Stimulated activated naive CD4-positive, alpha-beta T cell treated with Interleukin-2 at 50 U/mL for 16 hours (primary cell): ENCODE data around the gene SDCCAG8.
"Not testable (repeated sequence)": the region's sequence is repeated elsewhere in the genome, so short reads cannot be mapped to it uniquely, and the experiment has no call there.

Experiments
- DNase-seq: peaks from one replicate; lab custom pipeline; 2025; lab: John Stamatoyannopoulos, UW

The SDCCAG8 gene

DNA sequence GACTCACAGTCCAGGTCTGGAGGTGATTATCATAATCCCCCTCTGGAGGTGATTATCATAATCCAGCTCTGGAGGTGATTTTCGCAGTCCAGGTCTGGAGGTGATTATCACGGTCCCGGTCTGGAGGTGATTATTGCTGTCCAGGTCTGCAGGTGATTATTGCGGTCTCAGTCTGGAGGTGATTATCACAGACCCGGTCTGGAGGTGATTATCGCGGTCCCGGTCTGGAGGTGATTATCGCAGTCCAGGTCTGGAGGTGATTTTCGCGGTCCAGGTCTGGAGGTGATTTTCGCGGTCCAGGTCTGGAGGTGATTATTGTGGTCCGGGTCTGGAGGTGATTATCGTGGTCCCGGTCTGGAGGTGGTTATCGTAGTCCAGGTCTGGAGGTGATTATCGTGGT, 76.6 kb downstream of the SDCCAG8 start:
- no peak for DNase-seq

DNA sequence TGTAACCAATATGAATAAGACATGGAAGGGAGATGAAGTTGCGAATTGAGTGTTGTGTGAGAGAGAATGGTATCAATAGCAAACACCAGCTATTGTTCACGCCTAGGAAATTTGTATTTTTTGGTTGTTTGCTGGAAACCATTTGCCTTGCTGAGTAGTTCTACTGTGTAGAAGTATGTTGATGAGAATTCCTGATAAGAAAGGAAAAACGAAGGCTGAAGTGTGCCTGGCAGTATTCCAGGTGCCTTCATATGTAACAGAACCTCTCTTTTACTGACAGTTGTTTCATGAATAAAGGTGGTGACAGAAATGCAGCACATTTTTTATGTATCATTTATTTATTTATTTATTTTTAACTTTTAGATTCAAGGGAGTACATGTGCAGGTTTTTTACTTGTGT, 79.5 kb downstream of the SDCCAG8 start:
- no peak for DNase-seq

DNA sequence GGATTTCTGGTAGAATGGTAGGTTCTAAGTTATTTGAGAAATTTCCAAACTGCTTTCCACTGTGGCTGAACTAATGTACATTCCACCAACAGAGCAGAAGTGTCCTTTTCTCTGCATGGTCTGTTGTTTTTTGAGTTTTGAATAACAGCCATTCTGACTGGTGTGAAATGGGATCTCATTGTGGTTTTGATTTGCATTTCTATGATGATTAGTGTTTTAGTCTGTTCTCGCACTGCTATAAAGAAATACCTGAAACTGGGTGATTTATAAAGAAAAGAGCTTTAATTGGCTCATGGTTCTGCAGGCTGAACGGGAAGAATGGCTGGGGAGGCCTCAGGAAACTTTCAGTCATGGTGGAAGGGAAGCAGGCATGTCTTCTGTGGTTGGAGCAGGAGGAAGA, 80.3 kb downstream of the SDCCAG8 start:
- DNase-seq: no peak

DNA sequence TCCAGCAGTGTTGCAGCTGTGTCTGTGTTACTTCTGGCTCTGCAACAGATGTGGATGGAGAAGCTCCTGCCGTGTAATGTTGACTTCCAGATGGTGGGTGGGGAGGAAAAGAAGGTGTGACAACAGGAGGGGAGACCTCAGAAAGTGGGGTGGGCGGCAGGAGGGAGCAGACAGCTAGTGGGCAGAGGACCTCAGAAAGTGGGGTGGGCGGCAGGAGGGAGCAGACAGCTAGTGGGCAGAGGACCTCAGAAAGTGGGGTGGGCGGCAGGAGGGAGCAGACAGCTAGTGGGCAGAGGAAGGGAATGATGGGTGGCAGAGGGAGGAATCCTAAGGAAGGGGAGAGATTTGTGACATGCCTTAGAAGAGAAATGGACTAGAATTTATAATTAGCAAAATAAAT, 83.0 kb downstream of the SDCCAG8 start:
- not testable (repeated sequence) for DNase-seq

DNA sequence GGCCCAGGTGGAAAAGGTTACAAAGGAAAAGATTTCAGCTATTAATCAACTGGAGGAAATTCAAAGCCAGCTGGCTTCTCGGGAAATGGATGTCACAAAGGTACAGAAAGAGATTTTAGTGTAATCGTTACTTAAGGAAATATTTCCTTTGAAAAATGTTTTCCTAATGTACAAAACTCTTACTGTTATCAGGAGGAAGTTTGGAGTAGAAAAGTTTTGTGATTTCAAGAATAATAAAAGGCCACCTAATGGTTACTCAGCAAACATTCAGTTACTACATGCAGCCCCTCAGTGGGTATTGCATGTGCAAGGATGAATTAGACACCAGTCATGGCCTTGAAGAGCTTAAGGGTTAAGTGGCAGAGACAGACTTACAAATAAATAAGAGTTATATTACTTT, 85.2 kb downstream of the SDCCAG8 start:
- no peak for DNase-seq

DNA sequence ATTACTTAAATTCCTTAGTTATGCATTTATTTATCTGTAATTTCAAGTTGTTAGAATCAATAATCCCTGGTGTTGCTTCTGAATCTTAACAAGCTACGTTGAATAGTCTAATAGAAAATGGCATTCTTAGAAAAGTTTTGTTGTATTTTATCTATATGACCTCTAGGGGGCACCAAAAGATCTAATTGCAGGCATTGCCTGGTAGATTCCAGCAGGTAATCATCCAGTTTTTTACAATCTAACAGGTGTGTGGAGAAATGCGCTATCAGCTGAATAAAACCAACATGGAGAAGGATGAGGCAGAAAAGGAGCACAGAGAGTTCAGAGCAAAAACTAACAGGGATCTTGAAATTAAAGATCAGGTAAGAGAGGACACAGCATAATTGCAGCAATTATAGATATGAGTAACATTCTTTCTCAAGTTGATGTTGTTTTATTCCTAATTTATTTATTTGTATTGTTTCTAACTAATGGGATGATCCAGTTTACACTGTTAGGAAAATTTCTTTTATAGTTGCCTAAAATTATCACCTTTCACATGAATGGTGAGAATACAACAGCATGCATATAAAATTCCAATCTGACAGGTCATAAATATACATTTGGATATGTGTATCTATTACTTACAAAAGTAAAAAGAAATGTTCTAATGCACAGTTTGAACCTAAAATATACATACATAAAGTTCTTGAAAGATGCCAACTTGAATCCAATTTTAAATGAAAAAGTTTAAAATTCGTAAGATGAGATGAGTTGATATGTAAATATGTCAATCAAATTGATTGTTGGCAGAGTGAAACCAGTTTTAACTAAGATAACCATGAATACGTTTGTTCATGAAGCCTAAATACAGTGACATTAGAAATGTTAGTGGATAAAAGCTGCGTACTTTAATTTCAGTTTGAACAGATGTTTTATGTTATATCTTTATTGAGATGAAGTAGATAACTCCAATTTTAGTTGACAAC, 88.4 kb downstream of the SDCCAG8 start:
- no peak for DNase-seq

DNA sequence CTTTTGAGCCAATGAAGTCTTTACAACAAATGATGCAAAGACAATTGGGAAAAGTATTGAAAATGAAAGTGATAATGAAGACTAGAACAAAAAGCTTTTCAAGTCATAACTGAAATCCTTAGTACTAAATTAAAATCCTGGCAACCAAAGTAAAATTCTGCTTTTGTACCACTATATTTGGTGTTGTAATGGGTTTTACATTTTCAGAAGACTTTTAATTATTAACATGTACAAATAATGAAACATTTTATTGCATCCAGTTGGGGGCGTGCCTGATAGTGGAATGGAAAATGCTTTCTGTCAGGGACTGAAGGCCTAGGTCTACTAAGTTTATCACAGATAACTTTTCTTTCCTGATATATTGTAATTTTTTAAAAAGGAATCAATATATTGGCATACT, 89.4 kb downstream of the SDCCAG8 start:
- no peak for DNase-seq

DNA sequence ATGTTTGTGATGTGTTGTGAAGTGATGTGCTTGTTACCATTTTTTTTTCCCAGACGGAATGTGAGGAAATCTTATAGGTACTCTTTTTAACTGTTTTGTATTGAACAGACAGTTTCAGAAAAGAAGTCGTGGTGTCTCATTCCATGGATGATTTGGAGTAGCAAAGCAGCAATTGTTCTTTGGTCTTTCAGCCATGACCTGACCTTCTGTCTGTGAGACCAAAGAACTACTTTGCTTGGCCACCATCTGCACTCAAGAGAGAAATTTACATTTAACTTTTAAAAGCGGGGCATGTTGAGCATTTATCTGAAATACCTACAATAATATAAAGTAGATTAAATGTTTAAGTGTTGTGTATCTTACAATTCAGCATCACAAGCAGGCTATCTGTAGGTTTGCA, 90.2 kb downstream of the SDCCAG8 start:
- no peak for DNase-seq

DNA sequence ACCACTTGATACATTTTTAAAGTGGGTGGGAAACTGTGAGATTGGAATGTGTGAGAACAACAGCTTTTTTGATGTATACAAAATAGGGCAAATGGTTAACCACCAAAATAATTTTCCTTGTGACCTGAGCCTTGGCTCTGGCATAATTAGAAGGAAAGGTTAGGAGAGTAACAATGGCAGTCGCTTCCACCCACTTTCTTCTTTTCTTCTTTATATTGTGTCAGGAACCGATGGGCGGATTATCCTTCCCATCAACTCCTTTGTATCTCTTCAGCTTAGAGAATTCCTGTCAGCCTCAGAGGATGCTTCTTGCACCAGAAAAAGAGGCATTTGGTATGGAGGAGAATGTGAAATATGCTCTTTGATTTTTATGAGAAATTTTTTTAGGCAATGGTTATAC, 90.6 kb downstream of the SDCCAG8 start:
- no peak for DNase-seq

DNA sequence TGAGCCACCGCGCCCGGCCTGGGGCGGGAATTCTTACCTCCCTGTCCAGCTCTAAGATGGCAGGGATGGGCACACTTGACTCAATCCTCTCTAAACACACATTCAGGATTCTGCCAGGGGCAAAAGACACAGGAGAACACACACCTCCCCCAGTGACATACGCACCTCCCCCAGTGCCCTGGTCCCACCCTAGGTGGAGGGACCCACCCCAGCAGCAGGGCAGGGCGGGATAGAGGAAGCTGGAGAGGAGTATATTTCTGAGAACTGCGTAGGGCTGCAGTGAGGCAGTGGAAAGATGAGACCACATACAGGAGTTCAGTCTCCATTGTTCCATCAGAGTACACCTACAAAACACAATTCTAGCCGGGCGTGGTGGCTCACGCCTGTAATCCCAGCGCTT, 92.5 kb downstream of the SDCCAG8 start:
- no peak for DNase-seq

DNA sequence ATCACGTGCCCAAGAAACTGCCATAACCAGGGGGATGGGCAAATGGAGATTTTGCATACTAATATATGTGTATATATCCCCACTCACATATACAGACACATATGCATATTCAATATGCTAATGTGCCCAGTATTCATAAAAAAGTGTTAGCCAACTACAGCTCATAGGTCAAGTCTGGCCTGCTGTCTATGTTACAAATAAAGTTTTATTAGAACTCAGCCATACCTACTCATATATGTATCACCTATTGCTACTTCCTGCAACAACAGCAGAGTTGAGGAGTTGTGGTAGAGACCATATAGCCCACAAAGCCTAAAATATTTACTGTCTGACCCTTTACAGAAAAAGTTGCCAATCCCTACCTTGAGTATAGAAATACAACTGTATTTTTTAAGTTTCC, 93.3 kb downstream of the SDCCAG8 start:
- DNase-seq: no peak

DNA sequence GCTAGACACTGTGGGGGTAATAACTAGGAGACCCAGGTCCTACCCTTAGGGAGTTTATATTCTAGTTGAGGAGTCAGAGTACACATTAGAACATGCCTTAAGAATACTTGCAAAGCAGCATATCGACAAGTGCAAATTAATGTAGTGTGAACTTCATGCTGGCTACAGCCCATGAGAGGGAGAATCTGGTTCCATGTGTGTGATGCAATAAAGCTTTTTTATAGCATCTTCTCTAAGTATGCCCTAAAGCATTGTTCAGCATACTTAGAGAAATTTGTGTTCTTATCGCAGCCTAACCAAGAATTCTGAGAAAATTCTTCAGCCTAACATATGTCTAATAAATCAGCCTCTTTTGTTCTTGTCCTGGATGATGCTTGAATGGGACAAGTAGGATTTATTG, 95.5 kb downstream of the SDCCAG8 start:
- DNase-seq: no peak

DNA sequence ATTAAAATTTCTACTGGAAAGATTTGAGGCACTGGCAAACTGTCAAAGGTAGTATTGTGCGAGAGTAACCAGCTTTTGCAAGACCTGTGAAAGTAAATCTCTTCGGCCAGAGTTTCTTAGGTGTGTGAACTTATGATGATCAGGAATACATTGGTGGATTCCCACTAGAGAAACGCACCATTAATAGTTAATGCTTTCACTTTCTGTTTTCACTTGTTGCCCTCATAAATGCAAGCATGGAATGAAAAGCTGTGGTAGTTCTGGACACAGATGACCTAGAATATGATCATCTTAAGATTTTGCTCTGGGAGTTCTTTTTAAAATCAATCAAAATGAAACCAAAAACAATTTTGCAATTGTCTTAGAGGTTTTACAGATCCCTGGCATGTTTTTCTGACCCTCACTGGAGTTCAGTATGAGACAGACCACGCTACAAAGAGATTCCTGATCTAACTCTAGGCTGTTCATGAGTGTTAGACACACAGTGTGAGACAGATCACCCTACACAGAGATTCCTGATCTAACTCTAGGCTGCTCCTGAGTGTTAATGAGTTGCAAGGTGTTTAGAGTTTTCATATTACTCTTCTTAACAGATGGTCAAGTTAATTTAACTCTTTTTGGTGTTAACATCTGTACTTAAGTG, 98.8 kb downstream of the SDCCAG8 start:
- no peak for DNase-seq

DNA sequence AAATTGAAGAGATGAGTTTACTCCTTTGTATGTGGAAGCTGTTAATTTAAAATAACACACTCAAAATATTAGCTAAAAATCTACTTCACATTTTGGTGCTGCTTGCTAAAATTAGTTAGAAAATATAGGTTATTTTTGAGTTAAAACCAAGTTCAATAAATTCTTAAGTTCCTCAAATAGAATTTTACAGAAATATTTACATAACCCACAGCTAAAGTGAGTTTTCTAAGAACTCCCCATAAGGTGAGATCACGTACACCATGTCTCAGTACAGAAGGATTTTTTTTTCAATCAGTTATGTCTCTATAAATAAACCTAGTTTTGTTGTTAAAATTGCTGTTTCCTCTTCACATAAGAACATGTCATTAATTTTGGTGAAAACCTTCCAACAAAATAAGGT, 108.0 kb downstream of the SDCCAG8 start:
- no peak for DNase-seq

DNA sequence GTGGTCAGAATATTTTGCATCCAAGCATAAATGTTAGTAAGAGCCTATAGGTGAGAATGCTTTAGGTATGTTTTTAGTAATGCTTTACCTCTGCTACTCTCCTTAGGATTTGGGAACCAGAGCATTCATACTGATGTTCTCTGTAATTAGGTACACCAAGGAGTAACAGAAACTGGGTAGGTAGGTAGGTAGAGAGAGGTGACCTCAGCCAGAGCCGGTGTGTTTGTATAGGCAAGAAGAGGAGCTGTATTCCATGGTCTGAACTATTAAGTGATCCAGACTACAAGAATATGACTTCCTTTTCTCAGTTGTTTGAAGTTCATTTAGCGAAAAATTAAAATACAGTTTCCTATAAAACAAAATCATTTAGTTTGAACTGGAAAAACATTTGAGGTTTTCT, 108.5 kb downstream of the SDCCAG8 start:
- DNase-seq: no peak

DNA sequence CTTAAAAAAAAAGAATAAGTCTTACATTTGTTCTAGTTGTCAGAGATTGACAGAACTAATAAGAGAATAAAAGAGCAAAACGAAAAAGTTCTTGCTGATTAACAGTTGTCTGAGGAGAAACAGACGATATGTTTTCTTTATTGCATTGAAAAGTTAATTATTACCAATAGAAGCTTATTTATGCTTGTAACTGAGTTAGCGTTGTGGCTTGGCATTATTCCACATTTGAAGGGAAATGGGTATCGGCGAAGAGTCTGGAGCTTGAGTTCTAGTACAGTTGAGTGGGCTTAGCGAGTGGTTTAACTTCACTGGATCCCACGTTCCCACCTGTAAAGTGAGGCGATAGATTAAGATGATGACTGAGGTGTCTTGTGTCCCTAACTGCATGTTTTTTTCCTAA, 109.0 kb downstream of the SDCCAG8 start:
- DNase-seq: no peak

DNA sequence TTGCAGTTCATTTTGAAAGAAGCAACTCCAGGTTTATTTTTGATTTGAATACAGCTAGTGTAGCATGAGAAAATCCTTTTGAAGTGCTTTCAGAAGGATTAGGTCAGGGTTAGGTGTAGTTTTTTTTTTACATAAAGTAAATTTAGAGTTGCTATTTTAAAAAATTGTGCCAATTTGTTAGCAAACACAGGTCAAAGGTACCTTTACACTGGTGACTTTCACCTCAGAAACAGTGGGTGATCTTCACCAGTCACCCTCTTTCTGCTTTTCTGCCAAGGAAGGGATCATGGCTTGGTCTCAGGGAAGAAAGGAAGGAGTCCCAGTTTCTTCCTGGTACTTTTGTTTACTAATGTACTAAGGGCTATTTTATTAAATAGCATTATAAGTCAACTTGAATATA, 111.5 kb downstream of the SDCCAG8 start:
- DNase-seq: no peak

DNA sequence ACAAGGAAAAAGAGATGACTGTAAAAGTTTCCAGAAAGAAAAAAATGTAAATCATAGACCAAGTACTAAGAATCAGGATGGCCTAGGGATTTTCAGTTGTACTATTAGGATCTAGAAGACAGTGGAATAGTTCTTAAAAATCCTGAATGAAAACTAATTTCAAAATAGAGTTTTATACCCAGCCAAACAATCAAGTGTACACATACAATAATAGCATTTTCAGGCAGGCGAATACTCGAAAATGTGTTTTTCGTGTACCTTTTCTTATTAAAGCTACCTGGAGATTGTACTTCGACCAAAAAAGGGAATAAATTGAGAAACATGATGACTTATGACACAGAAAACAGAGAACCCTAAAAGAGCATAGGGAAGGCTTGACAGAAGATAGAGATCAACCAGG, 118.6 kb downstream of the SDCCAG8 start:
- no peak for DNase-seq

DNA sequence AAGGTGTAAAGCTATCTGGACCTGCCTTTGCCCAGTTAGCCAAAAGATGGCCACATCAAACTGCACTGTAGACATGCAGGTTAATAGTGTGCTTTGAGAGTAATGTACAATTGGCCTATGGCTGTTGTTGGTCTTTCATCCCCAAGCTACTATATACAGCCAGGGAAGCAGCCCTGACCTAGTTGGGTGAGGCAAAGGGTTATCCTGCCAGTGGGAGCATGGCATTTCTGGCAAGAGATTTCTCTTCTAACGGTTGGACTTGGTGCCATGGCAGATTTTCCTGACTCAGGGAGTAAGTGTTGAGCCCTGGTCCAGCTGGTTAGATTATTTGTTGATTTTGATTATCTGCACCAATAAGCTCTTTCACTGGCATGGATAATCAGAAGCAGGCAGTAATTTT, 119.8 kb downstream of the SDCCAG8 start:
- no peak for DNase-seq

DNA sequence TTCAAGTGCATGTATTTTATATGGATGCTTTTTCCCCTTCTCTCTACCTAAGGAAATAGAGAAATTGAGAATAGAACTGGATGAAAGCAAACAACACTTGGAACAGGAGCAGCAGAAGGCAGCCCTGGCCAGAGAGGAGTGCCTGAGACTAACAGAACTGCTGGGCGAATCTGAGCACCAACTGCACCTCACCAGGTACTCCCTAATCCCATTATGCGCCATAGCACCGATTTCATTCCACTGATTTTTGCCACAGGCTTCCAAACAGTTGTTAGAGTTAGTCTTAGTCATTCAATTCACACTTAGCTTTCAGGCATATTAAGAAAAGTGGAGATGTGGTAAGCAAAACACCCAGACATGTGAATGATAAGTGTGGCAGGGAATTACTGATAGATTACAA, 122.8 kb downstream of the SDCCAG8 start:
- no peak for DNase-seq

DNA sequence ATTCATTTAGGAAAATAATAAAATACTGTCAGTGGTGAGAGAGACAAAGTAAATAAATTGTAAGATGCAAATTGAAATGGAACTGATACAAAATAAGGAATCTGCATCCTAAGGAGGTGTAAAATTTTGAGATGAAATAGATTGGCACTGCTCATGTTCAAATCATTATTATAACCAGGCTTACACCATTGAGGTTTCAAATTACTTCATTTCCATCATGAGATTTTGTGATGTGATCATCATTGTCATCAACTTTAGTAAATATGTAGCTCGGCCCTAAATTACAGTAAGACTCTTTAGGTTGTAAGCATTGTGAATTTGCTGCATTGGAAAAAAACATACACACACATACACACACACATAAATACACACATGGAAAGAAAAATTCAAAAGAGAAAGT, 123.4 kb downstream of the SDCCAG8 start:
- DNase-seq: no peak

DNA sequence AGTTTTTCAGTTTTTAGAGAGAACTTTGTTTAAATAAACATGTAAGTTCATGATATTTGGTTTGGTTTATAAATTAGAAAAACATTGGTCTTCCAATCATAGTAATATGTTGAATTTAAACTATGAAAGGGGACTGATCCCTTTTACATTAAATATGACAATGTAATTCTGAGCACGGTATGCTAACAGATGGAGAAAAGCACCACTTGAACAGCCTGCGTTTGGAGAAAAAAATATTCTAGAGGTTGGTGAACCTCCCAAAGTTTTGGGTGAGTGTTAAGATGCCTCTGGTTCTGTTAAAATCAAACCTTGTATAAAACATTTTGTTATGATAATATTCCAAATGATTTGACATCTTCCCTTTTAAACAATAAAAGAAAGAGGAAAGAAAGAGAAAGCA, 123.9 kb downstream of the SDCCAG8 start:
- no peak for DNase-seq

DNA sequence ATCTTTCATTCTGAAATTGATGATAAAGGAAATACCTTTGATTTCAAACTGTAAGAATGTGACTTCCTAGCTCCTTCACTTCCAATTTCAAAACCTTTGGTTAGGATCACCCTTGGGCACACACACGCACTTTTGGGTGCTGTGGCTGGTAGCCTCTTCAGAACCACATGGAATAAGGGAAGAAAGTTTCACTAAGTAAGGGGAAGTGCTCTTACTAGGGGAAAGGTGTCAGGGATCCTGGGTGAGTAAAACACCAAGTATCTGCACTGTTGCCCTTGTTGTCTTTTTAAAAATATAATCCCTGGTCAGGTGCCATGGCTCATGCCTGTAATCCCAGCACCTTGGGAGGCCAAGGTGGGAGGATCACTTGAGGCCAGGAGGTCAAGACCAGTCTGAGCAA, 132.4 kb downstream of the SDCCAG8 start:
- DNase-seq: no peak
